HG02852 (cell line): ENCODE results near the gene ZNF8.
"Not testable (repeated sequence)": the region's sequence is repeated elsewhere in the genome, so short reads cannot be mapped to it uniquely, and the experiment has no call there.

Experiments
- ATAC-seq: cut with Tn5 transposase; IDR thresholded peaks from one replicate; pipeline ENCODE4 v1.9.1; 2021; ENCODE audit warnings: mild to moderate bottlenecking, moderate library complexity; ENCODE audit not compliant: unreplicated experiment

Gene ZNF8

DNA sequence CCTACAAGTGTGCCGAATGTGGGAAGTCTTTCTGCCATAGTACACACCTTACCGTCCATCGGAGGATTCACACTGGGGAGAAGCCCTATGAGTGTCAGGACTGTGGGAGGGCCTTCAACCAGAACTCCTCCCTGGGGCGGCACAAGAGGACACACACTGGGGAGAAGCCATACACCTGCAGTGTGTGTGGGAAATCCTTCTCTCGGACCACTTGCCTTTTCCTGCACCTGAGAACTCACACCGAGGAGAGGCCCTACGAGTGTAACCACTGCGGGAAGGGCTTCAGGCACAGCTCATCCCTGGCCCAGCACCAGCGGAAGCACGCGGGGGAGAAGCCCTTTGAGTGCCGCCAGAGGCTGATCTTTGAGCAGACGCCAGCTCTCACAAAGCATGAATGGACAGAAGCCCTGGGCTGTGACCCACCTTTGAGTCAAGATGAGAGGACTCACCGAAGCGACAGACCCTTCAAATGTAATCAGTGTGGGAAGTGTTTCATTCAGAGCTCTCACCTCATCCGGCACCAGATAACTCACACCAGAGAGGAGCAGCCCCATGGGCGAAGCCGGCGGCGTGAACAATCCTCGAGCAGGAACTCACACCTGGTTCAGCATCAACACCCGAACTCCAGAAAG is 16.1 kb downstream of the ZNF8 start:
- no peak for ATAC-seq

DNA sequence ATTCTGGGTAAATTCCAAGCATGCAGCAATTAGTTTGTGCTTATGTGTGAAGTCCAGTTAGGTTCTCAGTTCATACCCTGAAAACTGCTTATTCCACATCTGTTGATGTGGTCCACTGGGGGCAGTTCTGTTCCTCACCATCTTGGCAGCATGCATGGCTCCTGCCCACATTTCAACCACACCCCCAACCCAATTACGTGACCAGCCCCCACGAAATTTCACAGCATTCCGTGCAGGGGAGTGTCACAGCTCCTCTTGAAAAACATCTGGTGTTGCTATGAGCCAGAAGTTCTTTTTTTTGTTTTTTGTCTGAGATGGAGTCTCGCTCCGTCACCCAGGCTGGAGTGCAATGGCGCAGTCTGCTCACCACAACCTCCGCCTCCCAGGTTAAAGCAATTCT is 17.3 kb downstream of the ZNF8 start:
- no peak for ATAC-seq

DNA sequence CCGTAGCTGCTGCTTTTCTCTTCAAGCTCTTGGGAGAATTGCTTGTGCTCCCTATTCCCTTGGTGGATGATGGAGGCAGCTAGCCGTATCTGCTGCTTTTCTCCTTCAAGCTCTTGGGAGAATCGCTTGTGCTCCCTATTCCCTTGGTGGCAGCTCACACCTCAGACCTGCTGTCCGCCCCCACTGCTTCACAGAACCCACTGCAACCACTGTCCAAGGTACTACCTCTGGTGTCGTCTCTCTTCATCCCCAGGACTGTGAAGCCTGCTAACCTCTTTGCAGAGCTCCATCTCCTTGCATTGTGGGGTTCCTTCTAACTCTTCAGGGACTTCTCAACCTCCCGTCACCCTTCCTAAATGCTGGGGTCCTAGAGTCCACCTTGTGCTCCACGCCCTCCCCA is 21.9 kb downstream of the ZNF8 start:
- ATAC-seq = no peak

DNA sequence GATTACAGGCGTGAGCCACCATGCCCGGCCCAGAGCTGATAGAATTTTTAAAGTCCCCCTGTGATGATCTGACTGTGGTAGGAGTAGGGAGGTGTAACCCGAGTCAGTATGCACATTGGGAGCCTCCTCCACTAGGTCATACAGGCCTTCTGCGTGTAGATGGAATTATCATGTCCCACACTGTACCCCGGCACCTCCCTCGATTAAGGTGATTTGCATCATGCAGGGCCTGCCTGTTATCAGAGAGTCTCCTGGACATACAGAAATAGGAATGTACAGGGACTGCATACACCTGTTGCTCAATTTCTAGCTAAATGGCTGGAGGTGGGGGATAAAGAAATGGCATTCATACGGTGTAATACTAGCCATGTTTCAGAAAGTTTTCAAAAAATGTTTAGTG is 25.5 kb downstream of the ZNF8 start:
- no peak for ATAC-seq

DNA sequence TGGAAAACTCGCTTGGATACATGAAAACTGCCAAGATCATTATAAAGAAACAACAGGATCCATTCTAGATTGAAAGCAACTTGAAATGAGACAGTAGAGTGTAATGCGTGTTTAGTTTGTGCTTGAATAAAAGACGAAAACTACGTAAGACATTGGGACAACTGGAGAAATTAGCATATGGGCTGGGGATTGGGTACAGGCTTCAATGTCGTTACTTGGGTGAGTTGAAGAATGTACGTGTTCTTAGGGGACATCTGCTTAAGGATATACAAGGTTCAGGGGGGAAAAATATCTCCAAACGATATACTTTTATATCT is 26.0 kb downstream of the ZNF8 start:
- ATAC-seq = peak; percentile 4

DNA sequence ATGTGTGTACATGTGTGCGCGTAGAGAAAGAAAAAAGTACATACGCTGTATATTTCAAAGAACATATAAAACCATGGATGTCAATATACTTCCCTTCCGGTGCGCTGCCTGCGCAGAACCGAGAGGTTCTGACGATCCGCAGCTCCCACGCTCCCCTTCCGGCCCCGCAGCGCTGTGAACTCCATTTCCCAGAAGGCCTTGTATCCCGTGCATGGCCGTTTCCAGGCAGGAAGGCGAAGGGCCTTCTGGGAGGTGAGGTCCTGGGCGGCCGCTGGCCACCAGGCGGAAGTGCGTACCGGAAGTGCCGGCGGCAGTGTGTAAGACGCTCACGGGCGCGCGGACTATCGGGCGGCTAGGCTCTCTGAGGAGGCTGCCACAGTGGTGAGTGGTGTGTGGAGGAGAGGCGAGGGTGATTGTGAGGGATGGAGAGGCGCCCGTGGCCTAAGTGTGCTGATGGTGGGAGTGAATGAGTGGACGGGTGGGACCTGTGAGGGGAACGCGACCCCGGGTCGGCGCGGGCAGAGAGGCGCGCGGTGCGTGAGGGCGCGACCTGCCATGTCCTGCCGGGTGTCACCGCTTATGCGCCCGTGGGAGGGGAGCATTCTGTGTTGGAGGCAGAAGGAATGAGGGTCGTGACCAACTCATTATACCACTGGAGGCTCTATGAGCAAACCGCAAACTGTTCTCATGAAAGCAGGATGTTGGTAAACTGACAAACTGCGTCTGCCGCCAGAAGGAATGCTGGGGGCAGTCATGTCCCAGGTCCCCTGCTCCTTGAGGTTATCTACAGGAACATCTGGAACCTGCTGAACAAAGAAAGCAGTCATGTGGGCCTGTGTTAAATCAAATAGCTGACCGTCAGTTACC is 26.5 kb downstream of the ZNF8 start, which contains the start of gene ERVK3-1:
TSS of gene ERVK3-1 (plus strand) at position 313 of the 867 bp plus-strand sequence. CDS start 6,792 bp downstream, outside the sequence.
- peak; percentile 95 for ATAC-seq

DNA sequence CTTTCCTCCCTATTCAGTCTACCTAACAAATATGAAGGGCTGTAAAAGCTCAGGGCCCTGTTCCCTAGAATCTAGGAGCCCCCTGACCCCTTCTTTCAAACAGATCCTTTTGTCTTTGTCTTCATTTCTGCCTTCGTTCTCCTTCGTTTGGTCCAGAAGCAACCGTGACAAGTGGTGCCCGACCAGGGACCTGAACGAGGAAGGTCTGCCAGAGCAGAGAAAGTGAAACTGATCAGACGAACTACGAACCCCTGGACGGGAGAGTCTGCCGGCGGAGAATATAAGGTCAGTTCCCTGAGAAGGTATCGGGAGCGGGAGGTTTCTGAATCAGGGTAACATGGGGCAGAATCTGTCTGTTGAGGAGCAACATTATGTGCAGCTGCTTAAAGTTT is 27.2 kb downstream of the ZNF8 start:
- ATAC-seq = no peak

DNA sequence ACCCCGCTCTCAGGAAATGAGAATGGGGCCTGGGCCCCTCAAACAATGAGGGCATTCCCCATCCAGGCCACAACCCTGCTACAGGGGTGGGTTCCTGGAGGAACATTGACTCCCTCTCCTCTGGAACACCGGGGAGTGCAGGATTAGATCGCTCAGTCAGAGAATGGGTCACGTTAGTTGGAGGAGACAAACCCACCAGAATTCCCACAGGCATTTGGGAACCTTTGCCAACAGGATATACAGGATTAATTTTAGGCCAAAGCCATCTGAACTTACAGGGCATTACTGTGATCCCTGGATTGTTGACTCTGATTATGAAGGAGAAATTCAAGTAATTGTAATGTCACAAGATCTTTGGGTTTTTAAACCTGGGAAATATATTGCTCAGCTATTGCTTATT is 29.0 kb downstream of the ZNF8 start:
- ATAC-seq = no peak

DNA sequence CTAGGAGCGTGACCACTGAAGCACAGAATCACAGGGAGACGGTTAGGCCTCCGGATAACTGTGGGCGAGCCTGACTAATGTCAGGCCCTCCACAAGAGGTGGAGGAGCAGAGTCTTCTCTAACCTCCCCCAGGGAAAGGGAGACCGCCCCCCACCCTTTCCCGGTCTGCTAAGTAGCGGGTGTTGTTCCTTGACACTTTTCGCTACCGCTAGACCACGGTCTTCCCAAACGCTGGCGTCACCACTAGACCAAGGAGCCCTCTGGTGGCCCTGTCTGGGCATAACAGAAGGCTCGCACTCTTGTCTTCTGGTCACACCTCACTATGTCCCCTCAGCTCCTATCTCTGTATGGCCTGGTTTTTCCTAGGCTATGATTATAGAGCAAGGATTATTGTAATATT is 31.9 kb downstream of the ZNF8 start:
- not testable (repeated sequence) for ATAC-seq

DNA sequence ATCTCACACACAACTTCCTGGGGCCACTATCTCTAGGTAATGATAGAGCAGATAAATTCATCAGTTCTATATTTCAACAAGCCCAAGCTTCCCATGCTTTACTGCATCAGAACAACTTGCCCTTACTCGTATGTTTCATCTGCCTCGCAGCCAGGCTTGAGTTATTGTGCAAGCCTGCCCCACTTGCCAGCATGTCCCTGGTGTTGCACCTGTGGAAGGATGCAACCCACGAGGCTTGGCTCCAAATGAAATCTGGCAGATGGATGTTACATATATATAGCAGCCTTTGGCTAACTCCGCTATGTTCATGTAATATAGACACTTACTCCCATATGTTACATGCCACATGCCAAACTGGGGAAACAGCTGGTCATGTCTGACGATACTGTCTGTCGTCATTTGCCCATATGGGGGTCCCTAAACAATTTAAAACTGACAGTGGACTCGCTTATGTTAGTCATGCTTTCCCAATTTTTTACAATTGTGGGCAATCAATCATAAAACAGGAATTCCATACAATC is 32.6 kb downstream of the ZNF8 start:
- no peak for ATAC-seq

DNA sequence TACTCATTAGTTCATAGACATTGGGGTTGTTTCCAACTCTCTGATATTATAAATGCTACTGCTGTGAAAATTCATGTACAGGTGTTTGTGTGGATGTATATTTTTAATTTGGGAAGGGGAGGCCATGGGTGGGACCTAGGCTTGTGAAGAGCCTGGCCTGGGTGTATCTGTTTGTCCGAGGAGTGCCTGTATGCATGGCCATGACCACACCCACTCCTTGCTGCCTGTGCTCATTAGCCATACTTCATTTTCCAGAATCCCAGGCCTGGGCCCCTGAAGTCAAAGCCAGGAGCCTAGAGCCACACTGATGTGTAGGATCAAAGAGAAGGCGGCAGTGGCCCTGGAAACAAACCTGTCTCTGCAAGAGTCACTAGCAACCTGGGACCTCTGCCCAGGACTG is 36.8 kb downstream of the ZNF8 start:
- ATAC-seq = no peak

DNA sequence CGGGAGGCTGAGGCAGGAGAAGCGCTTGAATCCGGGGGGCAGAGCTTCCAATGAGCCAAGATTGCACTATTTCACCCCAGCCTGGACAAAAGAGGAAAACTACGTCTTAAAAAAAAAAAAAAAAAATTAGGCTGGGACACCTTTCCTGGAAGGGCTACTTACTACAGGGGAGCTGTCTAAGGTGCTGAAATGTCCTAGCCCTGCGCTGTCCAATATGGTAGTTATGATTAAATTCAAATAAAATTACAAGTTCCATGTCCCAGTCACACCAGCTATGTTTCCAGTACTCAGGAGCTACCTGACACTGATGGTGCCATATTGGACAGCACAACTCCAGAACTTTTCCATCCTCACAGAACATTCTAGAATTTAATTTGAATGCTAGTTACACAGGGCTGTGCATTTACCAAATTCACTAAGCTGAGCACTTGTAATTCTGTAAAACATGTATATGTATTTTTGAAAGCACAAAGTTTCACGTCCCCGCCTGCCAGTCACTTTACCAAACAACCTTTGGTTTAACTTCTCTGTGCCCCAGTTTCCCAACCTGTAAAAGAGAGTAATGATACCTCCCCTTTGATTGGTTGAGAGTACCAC is 38.8 kb downstream of the ZNF8 start:
- ATAC-seq = no peak

DNA sequence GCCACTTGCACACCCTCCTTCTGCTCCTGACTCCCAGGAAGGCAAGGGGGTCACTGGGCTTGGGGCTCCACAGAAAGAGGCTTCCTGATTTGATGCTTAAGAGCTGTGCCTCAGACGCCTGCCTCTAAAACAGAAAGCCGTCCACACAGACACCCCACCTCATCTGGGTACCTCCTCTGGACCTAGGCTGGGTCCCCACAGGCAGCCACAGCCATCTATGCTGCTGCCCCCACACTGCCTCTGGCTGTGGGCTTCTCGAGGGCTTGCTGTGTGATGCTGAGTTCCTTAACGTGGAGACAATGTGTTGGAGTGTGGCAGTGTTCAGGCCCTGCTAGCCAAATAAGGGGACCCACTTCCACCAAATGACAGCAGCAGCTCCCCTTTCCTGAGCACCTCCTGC is 39.5 kb downstream of the ZNF8 start:
- ATAC-seq = no peak

DNA sequence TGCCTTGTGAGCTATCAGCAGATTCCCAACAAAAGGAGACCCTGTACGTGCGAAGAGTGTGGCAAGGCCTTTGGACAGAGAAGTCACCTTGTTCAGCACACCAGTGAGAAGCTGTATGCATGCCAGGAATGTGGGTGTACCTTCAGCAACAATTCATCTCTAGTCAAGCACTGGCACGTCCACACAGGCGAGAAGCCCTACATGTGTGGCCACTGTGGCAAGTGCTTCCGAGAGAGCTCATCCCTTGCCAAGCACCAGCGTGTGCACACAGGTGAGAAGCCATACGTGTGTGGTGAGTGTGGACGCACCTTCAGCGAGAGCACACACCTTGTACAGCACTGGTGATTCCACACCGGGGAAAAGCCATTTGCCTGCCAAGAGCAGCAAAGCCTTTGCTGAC is 40.5 kb downstream of the ZNF8 start:
- no peak for ATAC-seq

DNA sequence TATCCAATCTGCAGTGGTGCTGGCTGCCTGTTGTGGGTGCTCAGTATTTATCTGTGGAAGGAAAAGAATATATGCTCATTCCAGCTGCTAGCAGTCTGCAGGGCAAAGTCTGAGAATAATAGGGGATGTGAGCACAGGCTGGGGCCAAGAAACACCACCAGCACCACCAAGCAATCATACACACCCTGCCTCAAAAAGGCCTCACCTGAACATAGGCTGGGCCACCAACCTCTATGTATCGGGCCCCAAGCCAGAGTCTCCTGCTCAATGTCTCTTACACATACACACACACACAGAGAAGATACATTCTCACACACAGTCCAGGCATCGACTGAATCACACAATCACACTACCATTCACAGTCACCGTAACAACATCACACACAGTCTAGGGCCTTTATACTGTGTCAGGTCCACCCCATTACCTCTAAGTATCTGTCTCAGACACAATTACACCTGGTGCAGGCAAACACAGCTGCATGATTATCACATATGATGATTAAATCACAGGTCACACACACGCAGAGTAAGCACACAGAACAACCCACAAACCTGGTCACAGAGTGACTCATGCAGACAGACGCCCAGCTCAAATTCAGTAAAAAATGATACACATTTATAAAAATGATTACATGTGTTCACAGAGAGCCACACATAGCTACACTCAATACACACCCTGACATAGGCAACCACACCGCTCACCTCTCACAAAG is 46.7 kb downstream of the ZNF8 start:
- ATAC-seq = no peak

DNA sequence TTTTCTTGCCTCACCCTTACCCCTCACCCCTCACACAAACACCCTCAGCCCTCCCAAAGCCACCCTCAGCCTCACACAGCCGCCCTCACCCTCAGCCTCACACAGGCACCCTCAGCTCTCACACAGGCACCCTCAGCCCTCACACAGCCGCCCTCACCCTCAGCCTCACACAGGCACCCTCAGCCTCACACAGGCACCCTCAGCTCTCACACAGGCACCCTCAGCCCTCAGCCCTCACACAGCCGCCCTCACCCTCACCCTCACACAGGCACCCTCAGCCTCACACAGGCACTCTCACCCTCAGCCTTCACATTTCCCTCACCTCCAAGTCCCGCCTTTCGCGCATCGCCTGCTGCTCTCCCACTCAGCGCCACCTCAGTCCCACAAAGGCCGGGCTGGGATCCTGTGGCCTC is 47.8 kb downstream of the ZNF8 start:
- ATAC-seq = no peak

DNA sequence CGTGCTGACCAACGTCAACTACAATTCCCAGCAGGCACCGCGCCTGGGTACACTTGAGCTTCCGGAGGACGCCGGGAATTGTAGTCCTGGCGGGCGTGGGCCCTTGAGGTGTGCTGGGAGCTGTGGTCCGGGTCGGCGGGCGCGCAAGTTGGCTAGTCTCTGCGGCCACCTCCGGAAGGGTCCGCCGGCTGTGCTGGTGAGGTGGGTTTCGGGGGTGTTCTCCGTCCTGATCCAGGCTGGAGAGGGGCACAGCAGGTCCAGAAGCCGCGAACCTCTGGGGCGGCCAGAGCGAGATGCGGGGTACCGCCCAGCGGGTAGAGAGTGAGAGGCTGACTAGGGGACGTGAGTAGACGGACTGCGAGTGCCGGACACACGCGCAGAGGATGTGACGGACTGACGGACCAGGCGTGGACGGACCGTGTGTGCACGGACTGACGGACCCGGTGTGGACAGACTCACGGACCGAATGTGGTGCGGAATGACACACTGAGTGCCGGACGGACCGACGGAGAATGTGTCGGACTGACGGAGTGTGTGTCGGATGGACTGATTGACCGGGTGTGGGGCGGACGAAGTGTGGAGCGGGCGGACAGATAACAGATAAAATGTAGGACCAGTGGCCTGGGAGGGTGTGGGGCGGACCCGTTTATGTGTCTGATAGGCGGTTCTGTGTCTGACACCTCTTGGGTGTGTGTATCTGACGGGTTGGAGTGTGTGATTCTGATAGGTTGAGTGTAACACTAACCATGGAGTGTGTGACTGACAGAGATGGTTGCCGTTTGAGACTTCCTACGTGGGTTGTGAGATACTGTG is 48.4 kb downstream of the ZNF8 start, which contains the start of gene ZSCAN22:
TSS of gene ZSCAN22 (plus strand) at position 81 of the 813 bp plus-strand sequence. CDS start 7,809 bp downstream, outside the sequence.
- peak; percentile 79 for ATAC-seq

DNA sequence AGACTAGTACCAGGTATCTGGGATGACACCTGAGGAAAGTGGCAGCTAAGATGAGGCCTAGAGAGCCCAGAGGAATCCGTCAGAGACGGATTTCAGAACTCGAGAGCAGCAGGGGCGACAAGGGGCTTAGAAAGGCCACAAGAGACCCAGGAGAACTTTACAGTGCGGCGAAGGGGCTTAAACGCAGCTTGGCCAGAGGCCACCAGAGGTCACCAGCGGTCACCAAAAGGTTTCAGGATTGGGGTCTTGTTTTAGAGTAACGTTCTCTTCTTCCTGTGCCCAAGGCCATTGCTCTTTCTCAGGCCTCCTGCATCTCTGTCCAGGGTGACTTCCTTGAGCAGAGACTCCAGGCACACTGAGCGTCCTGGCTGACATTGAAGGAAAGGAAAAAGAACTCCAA is 50.2 kb downstream of the ZNF8 start:
- ATAC-seq = no peak

DNA sequence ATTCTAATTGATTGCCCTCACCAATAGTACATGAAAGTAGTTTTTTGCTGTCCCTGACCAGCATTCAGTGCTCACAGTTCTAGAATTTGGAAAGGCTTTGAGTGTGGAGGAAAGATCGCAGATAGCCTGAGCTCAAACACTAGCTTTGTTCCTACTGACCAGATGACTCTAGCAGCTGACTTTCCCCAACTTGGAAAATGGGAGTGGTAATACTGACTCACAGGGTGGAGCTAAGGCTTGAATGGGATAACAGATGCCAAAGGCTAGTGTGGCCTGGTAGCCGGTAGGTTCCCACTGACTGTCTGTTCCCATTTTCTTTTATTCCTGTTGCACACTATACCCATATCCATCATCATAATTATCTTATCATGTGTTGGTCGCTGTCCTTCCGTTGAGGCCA is 51.7 kb downstream of the ZNF8 start:
- no peak for ATAC-seq

DNA sequence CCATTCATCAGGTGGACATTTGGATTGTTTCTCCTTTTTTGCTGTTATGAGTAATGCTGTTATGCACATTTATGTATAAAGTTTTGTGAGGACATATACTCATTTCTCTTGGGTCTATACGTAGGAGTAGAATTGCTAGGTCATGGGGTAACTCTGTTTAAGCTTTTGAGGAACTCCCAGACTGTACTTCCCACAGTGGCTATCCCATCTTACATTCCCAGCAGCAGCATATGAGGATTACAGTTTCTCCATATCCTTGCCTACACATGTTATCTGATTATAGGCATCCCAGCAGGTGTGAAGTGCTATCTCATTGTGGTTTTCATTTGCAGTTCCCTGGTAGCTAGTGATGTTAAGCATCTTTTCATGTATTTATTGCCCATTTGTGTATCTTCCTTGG is 53.9 kb downstream of the ZNF8 start:
- ATAC-seq = no peak
